GM12878 (cell line): Measurements from ENCODE around the gene SUB1. TPM values are rescaled to one million over a fixed set of nuclear protein-coding genes. Genes with fewer than 3 reads are reported as not detected.
A peak's percentile ranks its signal among the peaks of the same experiment; 100 is the strongest.

Source experiments
- ASH2L ChIP-seq: fragments of 300-600, 200-600 bp; sonication (generic); IDR thresholded peaks from 2 replicates; pipeline ENCODE4 v1.6.1; 2017; ENCODE audit warnings: low read depth, mild to moderate bottlenecking, borderline replicate concordance
- BACH1 ChIP-seq: fragments of 450-650 bp; IDR thresholded peaks from 2 replicates; pipeline ENCODE4 v1.6.1; 2017; ENCODE audit warnings: mild to moderate bottlenecking, borderline replicate concordance
- BCL11A ChIP-seq: IDR thresholded peaks from 2 replicates; pipeline ENCODE4 v1.6.1; 2011; ENCODE audit warnings: low read depth, low read length
- CEBPB ChIP-seq, 2 experiments: fragments of 150-350 bp in 1 of 2; IDR thresholded peaks; 2 replicates each; pipeline ENCODE4 v1.6.1; 2012 to 2014; ENCODE audit warnings: low read depth in 2 of 2, low read length in 2 of 2, borderline replicate concordance in 1 of 2, inconsistent platforms in 1 of 2
- CREM ChIP-seq: IDR thresholded peaks from 2 replicates; pipeline ENCODE4 v1.6.1; 2014; ENCODE audit warnings: antibody characterized with exemption, low read depth
- EED ChIP-seq: sonication (generic); IDR thresholded peaks from 2 replicates; pipeline ENCODE4 v1.6.1; 2016; ENCODE audit warnings: antibody characterized with exemption, low read depth
- EGR1 ChIP-seq, 2 experiments: IDR thresholded peaks; 1 replicate in 1 of 2; 2 replicates in 1 of 2; pipeline ENCODE4 v1.6.1; 2011 to 2012; ENCODE audit warnings: low read depth in 2 of 2, low read length in 2 of 2, borderline replicate concordance in 1 of 2, mild to moderate bottlenecking in 1 of 2, moderate library complexity in 1 of 2
- EP300 ChIP-seq, 2 experiments: fragments of 150-350 bp in 1 of 2; IDR thresholded peaks; 2 replicates each; pipeline ENCODE4 v1.6.1; 2011 to 2012; ENCODE audit warnings: low read depth in 2 of 2, low read length in 2 of 2, borderline replicate concordance in 1 of 2, improper control_type of control experiment in 1 of 2, inconsistent platforms in 1 of 2; ENCODE audit not compliant: control insufficient read depth in 1 of 2
- IKZF1 ChIP-seq: fragments of 450-650 bp; conservative IDR thresholded peaks from 2 replicates; pipeline ENCODE4 v1.6.1; 2017; ENCODE audit warnings: antibody characterized with exemption, mild to moderate bottlenecking
- JUNB ChIP-seq: IDR thresholded peaks from 2 replicates; pipeline ENCODE4 v1.6.1; 2016; ENCODE audit warnings: antibody characterized with exemption, mild to moderate bottlenecking
- JUND ChIP-seq: IDR thresholded peaks from 2 replicates; pipeline ENCODE4 v1.6.1; 2012; ENCODE audit warnings: low read depth, mild to moderate bottlenecking, low read length, improper control_type of control experiment, moderate library complexity
- KLF5 ChIP-seq: fragments of 450-650 bp; IDR thresholded peaks from 2 replicates; pipeline ENCODE4 v1.6.1; 2014; ENCODE audit warnings: mild to moderate bottlenecking; ENCODE audit not compliant: partially characterized antibody
- MEF2B ChIP-seq: fragments of 450-650 bp; IDR thresholded peaks from 2 replicates; pipeline ENCODE4 v1.6.1; 2018; ENCODE audit warnings: mild to moderate bottlenecking, moderate library complexity; ENCODE audit not compliant: partially characterized antibody, poor library complexity, severe bottlenecking
- MTA3 ChIP-seq: IDR thresholded peaks from 2 replicates; pipeline ENCODE4 v1.6.1; 2012; ENCODE audit warnings: low read length, inconsistent platforms, borderline replicate concordance
- MYC ChIP-seq: IDR thresholded peaks from 2 replicates; pipeline ENCODE4 v1.6.1; 2011; ENCODE audit warnings: mild to moderate bottlenecking, low read length, moderate library complexity, inconsistent platforms; ENCODE audit not compliant: insufficient read depth, insufficient replicate concordance, insufficient read length, severe bottlenecking
- POLR2A ChIP-seq: IDR thresholded peaks from 2 replicates; pipeline ENCODE4 v1.6.1; 2011; ENCODE audit warnings: low read depth, mild to moderate bottlenecking, low read length
- RAD51 ChIP-seq: fragments of 450-650 bp; IDR thresholded peaks from 2 replicates; pipeline ENCODE4 v1.6.1; 2016; ENCODE audit warnings: moderate library complexity, mild to moderate bottlenecking, inconsistent platforms
- RCOR1 ChIP-seq: conservative IDR thresholded peaks from 2 replicates; pipeline ENCODE4 v1.6.1; 2012; ENCODE audit warnings: low read depth, low read length, improper control_type of control experiment
- RUNX3 ChIP-seq: IDR thresholded peaks from 2 replicates; pipeline ENCODE4 v1.6.1; 2012; ENCODE audit warnings: low read length, inconsistent platforms
- SMAD1 ChIP-seq: fragments of 450-650 bp; IDR thresholded peaks from 2 replicates; pipeline ENCODE4 v1.6.1; 2018; ENCODE audit warnings: mild to moderate bottlenecking, low read depth; ENCODE audit not compliant: partially characterized antibody
- STAT1 ChIP-seq: fragments of 450-650 bp; conservative IDR thresholded peaks from 2 replicates; pipeline ENCODE4 v1.6.1; 2014; ENCODE audit warnings: antibody characterized with exemption, mild to moderate bottlenecking
- ZNF24 ChIP-seq: fragments of 450-650 bp; IDR thresholded peaks from 2 replicates; pipeline ENCODE4 v1.6.1; 2017; ENCODE audit warnings: antibody characterized with exemption, mild to moderate bottlenecking
- polyA plus RNA-seq, 11 experiments: library from polyadenylated mRNA; depleted of rRNA in 4 of 11; unstranded in 6 of 11; stranded (reverse) in 5 of 11; fragments of >200 nt; fragmentation: Nextera tagmentation in 4 of 11; fragmentation: Illumina TruSeq in 1 of 11; extraction: Ambion mirVana in 4 of 11; extraction: Trizol in 1 of 11; gene quantifications; 1 replicate in 1 of 11; 2 replicates in 10 of 11; pipeline versions ENCODE4 v1.2.1 to v1.2.3, GENCODE V29; 2011 to 2016; ENCODE audit warnings: inconsistent platforms in 2 of 11, missing spikeins in 2 of 11, low read depth in 1 of 11
- total RNA-seq, 4 experiments: library from RNA; depleted of rRNA in 3 of 4; stranded (reverse); fragments of >200 nt in 3 of 4; fragmentation: Illumina TruSeq in 1 of 4; extraction: Trizol in 1 of 4; gene quantifications; 2 replicates each; pipeline versions ENCODE4 v1.2.1 to v1.2.3, GENCODE V29; 2013 to 2021
- TF ChIP-seq, protein P1 (sequence below): fragments of 450-650 bp; IDR thresholded peaks from 2 replicates; pipeline ENCODE4 v1.6.1; 2017; ENCODE audit warnings: mild to moderate bottlenecking, moderate library complexity
- TF ChIP-seq, protein P2 (sequence below): fragments of 450-650 bp; formaldehyde crosslinking; IDR thresholded peaks from 2 replicates; pipeline ENCODE4 v1.4.0; 2022; ENCODE audit warnings: mild to moderate bottlenecking, moderate library complexity

Gene SUB1
- total and polyA plus RNA-seq, 10 of the 15 experiments (the other 5 are each of a cell fraction or from before 2014, with no cell fraction given), result 468 to 2,785 (median 1,145) TPM

DNA sequence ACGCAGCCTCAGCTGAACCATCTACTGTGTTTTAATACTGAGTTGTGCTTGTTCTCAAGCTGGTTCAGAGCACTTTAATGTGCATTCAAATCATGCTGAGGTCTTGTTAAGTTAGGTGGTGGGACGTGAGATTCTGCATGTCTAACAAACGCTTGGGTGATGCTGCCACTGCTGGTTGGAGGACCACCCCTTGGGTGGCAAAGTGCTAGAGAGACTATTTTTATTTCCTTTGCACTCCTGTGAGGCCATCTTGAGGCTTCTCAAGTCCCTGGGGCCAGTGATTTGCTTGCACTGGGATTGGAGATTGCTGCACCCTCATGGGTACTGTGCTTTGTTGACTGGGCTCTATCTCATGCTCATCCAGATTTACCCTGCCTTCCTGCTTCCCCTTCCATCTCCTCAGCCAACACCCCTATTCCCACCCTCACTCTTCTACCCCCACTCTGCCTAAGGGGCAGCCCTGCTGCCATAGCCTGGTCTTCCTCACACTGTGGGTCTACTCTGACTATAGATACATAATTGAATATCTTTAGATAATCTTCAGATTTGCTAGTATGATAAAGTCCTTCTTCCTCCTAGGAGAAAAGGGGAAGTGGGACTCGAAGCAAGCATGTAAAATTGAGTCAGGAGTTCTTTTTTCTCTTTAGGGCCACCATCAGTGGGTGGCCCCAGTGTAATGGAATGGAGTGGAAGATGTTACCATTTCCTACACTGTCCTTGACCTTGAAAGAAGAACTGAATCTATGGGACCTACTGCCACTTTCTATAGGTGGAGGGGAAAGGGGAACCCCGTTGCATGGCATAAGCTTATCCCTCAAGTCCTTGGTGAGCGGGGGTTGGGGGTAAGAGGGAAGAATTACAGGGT, 45.1 kb upstream of the SUB1 start (continued):
- TF ChIP-seq JUNB (0 out of 2 replicates have a peak, but pooled peaks have one; percentile 22), KLF5 (no peak), EED (peak; percentile 89), IKZF1 (peak; percentile 89), EGR1 (IDR thresholded peaks at IDR 0.05; ENCODE audit: borderline replicate concordance in 1 of 2, low read depth in 2 of 2, low read length in 2 of 2) (no peak), ASH2L (no peak), BCL11A (0 out of 2 replicates have a peak, but pooled peaks have one; percentile 23), RCOR1 (no peak), SMAD1 (no peak), MYC (no peak), RAD51 (no peak), CEBPB (IDR thresholded peaks at IDR 0.05; ENCODE audit: borderline replicate concordance in 1 of 2, low read depth in 2 of 2, low read length in 2 of 2) (no peak), JUND (no peak), ZNF24 (no peak), STAT1 (no peak), MEF2B (peak; percentile 21), EP300 (IDR thresholded peaks at IDR 0.05; ENCODE audit: borderline replicate concordance in 1 of 2, control insufficient read depth in 1 of 2, low read depth in 2 of 2, low read length in 2 of 2) (peak; percentile 56 to 71; a peak in 2 of 4 replicates), POLR2A (no peak), CREM (peak; percentile 44; the same call in 1 of the 2 replicates), BACH1 (no peak), MTA3 (no peak), RUNX3 (peak; percentile 36; the same call in 1 of the 2 replicates)
- TF ChIP-seq, protein P1, sequence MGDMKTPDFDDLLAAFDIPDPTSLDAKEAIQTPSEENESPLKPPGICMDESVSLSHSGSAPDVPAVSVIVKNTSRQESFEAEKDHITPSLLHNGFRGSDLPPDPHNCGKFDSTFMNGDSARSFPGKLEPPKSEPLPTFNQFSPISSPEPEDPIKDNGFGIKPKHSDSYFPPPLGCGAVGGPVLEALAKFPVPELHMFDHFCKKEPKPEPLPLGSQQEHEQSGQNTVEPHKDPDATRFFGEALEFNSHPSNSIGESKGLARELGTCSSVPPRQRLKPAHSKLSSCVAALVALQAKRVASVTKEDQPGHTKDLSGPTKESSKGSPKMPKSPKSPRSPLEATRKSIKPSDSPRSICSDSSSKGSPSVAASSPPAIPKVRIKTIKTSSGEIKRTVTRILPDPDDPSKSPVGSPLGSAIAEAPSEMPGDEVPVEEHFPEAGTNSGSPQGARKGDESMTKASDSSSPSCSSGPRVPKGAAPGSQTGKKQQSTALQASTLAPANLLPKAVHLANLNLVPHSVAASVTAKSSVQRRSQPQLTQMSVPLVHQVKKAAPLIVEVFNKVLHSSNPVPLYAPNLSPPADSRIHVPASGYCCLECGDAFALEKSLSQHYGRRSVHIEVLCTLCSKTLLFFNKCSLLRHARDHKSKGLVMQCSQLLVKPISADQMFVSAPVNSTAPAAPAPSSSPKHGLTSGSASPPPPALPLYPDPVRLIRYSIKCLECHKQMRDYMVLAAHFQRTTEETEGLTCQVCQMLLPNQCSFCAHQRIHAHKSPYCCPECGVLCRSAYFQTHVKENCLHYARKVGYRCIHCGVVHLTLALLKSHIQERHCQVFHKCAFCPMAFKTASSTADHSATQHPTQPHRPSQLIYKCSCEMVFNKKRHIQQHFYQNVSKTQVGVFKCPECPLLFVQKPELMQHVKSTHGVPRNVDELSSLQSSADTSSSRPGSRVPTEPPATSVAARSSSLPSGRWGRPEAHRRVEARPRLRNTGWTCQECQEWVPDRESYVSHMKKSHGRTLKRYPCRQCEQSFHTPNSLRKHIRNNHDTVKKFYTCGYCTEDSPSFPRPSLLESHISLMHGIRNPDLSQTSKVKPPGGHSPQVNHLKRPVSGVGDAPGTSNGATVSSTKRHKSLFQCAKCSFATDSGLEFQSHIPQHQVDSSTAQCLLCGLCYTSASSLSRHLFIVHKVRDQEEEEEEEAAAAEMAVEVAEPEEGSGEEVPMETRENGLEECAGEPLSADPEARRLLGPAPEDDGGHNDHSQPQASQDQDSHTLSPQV, result no peak
- TF ChIP-seq, protein P2, sequence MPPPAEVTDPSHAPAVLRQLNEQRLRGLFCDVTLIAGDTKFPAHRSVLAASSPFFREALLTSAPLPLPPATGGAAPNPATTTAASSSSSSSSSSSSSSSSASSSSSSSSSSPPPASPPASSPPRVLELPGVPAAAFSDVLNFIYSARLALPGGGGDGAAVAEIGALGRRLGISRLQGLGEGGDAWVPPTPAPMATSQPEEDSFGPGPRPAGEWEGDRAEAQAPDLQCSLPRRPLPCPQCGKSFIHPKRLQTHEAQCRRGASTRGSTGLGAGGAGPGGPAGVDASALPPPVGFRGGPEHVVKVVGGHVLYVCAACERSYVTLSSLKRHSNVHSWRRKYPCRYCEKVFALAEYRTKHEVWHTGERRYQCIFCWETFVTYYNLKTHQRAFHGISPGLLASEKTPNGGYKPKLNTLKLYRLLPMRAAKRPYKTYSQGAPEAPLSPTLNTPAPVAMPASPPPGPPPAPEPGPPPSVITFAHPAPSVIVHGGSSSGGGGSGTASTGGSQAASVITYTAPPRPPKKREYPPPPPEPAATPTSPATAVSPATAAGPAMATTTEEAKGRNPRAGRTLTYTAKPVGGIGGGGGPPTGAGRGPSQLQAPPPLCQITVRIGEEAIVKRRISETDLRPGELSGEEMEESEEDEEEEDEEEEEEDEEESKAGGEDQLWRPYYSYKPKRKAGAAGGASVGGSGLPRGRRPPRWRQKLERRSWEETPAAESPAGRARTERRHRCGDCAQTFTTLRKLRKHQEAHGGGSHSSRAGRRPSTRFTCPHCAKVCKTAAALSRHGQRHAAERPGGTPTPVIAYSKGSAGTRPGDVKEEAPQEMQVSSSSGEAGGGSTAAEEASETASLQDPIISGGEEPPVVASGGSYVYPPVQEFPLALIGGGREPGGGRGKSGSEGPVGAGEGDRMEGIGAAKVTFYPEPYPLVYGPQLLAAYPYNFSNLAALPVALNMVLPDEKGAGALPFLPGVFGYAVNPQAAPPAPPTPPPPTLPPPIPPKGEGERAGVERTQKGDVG (CRISPR knock-in tag), result no peak
